H1 (cell line): Measurements from ENCODE around the gene DIPK1B. TPM values are rescaled to one million over a fixed set of nuclear protein-coding genes. Genes with fewer than 3 reads are reported as not detected.

Experiments used
- CTCF ChIA-PET: fragments of 300-600 bp; sonication (Branson Sonifier 250); formaldehyde crosslinking; loops from one replicate; lab custom pipeline; 2021; ENCODE audit not compliant: partially characterized antibody; lab: Charles Lee
- POLR2A ChIA-PET: fragments of 300-600 bp; sonication (Branson Sonifier 250); formaldehyde crosslinking; loops from one replicate; lab custom pipeline; 2021; ENCODE audit warnings: inconsistent platforms; ENCODE audit not compliant: partially characterized antibody; lab: Charles Lee
- DNase-seq, 2 experiments: peaks; one replicate each; pipeline versions ENCODE4 v3.0.0 to v3.0.0-alpha.2; 2010 to 2022; ENCODE audit warnings: low spot score in 2 of 2, low read depth in 1 of 2, mixed read lengths in 1 of 2
- FAIRE-seq: peaks from 2 replicates; lab custom pipeline; 2011; peaks lifted over from hg19 to GRCh38; lab: Jason Lieb, UNC
- H2AFZ ChIP-seq: 2 replicates; pipeline ENCODE4 v1.8.1; 2012; ENCODE audit warnings: low read length, inconsistent platforms
- H2AK5ac ChIP-seq: 2 replicates; pipeline ENCODE4 v1.6.1; 2013; ENCODE audit warnings: low read depth, low read length
- H2BK120ac ChIP-seq: replicated peaks from 2 replicates; pipeline ENCODE3; 2013; ENCODE audit warnings: low read depth, low read length, inconsistent platforms
- H2BK12ac ChIP-seq: 2 replicates; pipeline ENCODE4 v1.6.1; 2013; ENCODE audit warnings: low read depth, low read length
- H2BK15ac ChIP-seq: 2 replicates; pipeline ENCODE4 v1.6.1; 2013; ENCODE audit warnings: low read length
- H2BK20ac ChIP-seq: 2 replicates; pipeline ENCODE4 v1.6.1; 2013; ENCODE audit warnings: low read length
- H2BK5ac ChIP-seq: 2 replicates; pipeline ENCODE4 v1.6.1; 2013; ENCODE audit warnings: low read depth, low read length
- H3K14ac ChIP-seq: 2 replicates; pipeline ENCODE4 v1.6.1; 2013; ENCODE audit warnings: inconsistent platforms; ENCODE audit not compliant: insufficient read length
- H3K18ac ChIP-seq: 2 replicates; pipeline ENCODE4 v1.6.1; 2013; ENCODE audit warnings: low read length; ENCODE audit errors: extremely low read depth
- H3K23ac ChIP-seq: 2 replicates; pipeline ENCODE4 v1.6.1; 2013; ENCODE audit warnings: inconsistent platforms; ENCODE audit not compliant: insufficient read length
- H3K23me2 ChIP-seq: 2 replicates; pipeline ENCODE4 v1.6.1; 2013; ENCODE audit warnings: low read depth, low read length
- H3K27ac ChIP-seq: 2 replicates; pipeline ENCODE4 v1.6.1; 2011; ENCODE audit warnings: low read depth, low read length, inconsistent platforms
- H3K27me3 ChIP-seq, 4 experiments: replicated peaks in 1 of 4; 1 replicate in 1 of 4; 2 replicates in 3 of 4; pipeline versions ENCODE4 v1.6.1 to v1.8.1; 2011 to 2013; ENCODE audit warnings: low read length in 3 of 4, mild to moderate bottlenecking in 3 of 4, inconsistent platforms in 2 of 4, mixed read lengths in 2 of 4, moderate library complexity in 1 of 4; ENCODE audit not compliant: control insufficient read depth in 3 of 4, insufficient read depth in 3 of 4; ENCODE audit errors: extremely low read depth in 1 of 4
- H3K36me3 ChIP-seq, 4 experiments: 2 replicates each; pipeline versions ENCODE4 v1.6.1 to v1.8.1; 2011 to 2013; ENCODE audit warnings: mild to moderate bottlenecking in 4 of 4, low read length in 3 of 4, moderate library complexity in 2 of 4, control low read depth in 1 of 4, inconsistent platforms in 1 of 4; ENCODE audit not compliant: insufficient read depth in 4 of 4, control insufficient read depth in 2 of 4
- H3K4ac ChIP-seq: replicated peaks from 2 replicates; pipeline ENCODE3; 2013; ENCODE audit warnings: low read length, low read depth, mixed read lengths, inconsistent platforms; ENCODE audit not compliant: insufficient read length
- H3K4me1 ChIP-seq, 4 experiments: replicated peaks in 1 of 4; 1 replicate in 1 of 4; 2 replicates in 3 of 4; pipeline versions ENCODE4 v1.6.1 to v1.8.1; 2011 to 2013; ENCODE audit warnings: low read length in 3 of 4, inconsistent platforms in 2 of 4, mixed read lengths in 1 of 4; ENCODE audit not compliant: insufficient read depth in 4 of 4, control insufficient read depth in 3 of 4
- H3K4me2 ChIP-seq, 2 experiments: 2 replicates each; pipeline versions ENCODE4 v1.6.1 to v1.8.1; 2011 to 2013; ENCODE audit warnings: low read depth in 2 of 2, low read length in 2 of 2, control low read depth in 1 of 2, inconsistent platforms in 1 of 2, mild to moderate bottlenecking in 1 of 2; ENCODE audit not compliant: insufficient read depth in 1 of 2
- H3K4me3 ChIP-seq, 4 experiments: fragments of 200-600, 300-600 bp in 1 of 4; sonication (generic), shearing (Covaris generic), sonication (Bioruptor Twin) in 1 of 4; 2 replicates each; pipeline versions ENCODE4 v1.5.1 to v1.8.1; 2011 to 2016; ENCODE audit warnings: low read length in 4 of 4, low read depth in 3 of 4, control low read depth in 2 of 4, inconsistent platforms in 2 of 4, mild to moderate bottlenecking in 2 of 4, mixed read lengths in 1 of 4, moderate library complexity in 1 of 4; ENCODE audit not compliant: insufficient read depth in 2 of 4; ENCODE audit errors: extremely low read depth in 1 of 4
- H3K56ac ChIP-seq: replicated peaks from 2 replicates; pipeline ENCODE3; 2013; ENCODE audit warnings: low read depth, mild to moderate bottlenecking, mixed read lengths, low read length, inconsistent platforms; ENCODE audit not compliant: insufficient read length
- H3K79me1 ChIP-seq: 2 replicates; pipeline ENCODE4 v1.6.1; 2013; ENCODE audit warnings: low read depth, low read length, control low read depth
- H3K79me2 ChIP-seq, 2 experiments: 2 replicates each; pipeline versions ENCODE4 v1.6.1 to v1.8.1; 2012 to 2013; ENCODE audit warnings: low read length in 2 of 2, mild to moderate bottlenecking in 2 of 2, inconsistent platforms in 1 of 2; ENCODE audit not compliant: insufficient read depth in 2 of 2, control insufficient read depth in 1 of 2
- H3K9ac ChIP-seq, 4 experiments: replicated peaks in 1 of 4; 1 replicate in 1 of 4; 2 replicates in 3 of 4; pipeline versions ENCODE4 v1.6.1 to v1.8.1; 2011 to 2013; ENCODE audit warnings: low read depth in 3 of 4, low read length in 3 of 4, control low read depth in 2 of 4, mild to moderate bottlenecking in 2 of 4, moderate library complexity in 2 of 4, inconsistent platforms in 1 of 4; ENCODE audit errors: extremely low read depth in 1 of 4
- H3K9me3 ChIP-seq, 2 experiments: 2 replicates each; pipeline versions ENCODE4 v1.6.1 to v1.8.1; 2012 to 2013; ENCODE audit warnings: mild to moderate bottlenecking in 2 of 2, moderate library complexity in 2 of 2, control low read depth in 1 of 2, inconsistent platforms in 1 of 2, low read depth in 1 of 2, low read length in 1 of 2, mixed read lengths in 1 of 2; ENCODE audit not compliant: insufficient read depth in 2 of 2
- H4K20me1 ChIP-seq, 2 experiments: replicated peaks in 1 of 2; 2 replicates each; pipeline versions ENCODE3 to v1.8.1; 2011 to 2013; ENCODE audit warnings: inconsistent platforms in 2 of 2, low read length in 2 of 2, mild to moderate bottlenecking in 1 of 2; ENCODE audit not compliant: insufficient read depth in 2 of 2, control insufficient read depth in 1 of 2
- H4K5ac ChIP-seq: 2 replicates; pipeline ENCODE4 v1.6.1; 2013; ENCODE audit warnings: low read length, low read depth, mixed read lengths, inconsistent platforms; ENCODE audit not compliant: insufficient read length
- H4K8ac ChIP-seq: 2 replicates; pipeline ENCODE4 v1.8.0; 2013; ENCODE audit warnings: mild to moderate bottlenecking, moderate library complexity, low read length, inconsistent platforms; ENCODE audit not compliant: insufficient read depth; ENCODE audit errors: extremely low read depth
- H4K91ac ChIP-seq: replicated peaks from 2 replicates; pipeline ENCODE3; 2013; ENCODE audit warnings: low read length, mixed read lengths, inconsistent platforms; ENCODE audit not compliant: insufficient read length
- ASH2L ChIP-seq: fragments of 200-600, 300-600 bp; sonication (generic); IDR thresholded peaks from one replicate; pipeline ENCODE4 v1.7.1; 2017; ENCODE audit warnings: low read length
- CHD2 ChIP-seq: IDR thresholded peaks from 2 replicates; pipeline ENCODE4 v1.6.1; 2012; ENCODE audit warnings: low read length, improper control_type of control experiment
- CREB1 ChIP-seq: IDR thresholded peaks from 2 replicates; pipeline ENCODE4 v1.6.1; 2012; ENCODE audit warnings: inconsistent platforms
- EZH2 ChIP-seq: fragments of 200-600 bp; sonication (generic); IDR thresholded peaks from 2 replicates; pipeline ENCODE4 v1.7.1; 2012; ENCODE audit warnings: low read depth, mild to moderate bottlenecking, moderate library complexity, low read length, inconsistent platforms; ENCODE audit not compliant: severe bottlenecking
- GTF2F1 ChIP-seq: IDR thresholded peaks from 2 replicates; pipeline ENCODE4 v1.6.1; 2012; ENCODE audit warnings: low read depth, low read length, improper control_type of control experiment, borderline replicate concordance
- JUND ChIP-seq: IDR thresholded peaks from 2 replicates; pipeline ENCODE4 v1.6.1; 2011; ENCODE audit warnings: mild to moderate bottlenecking, improper control_type of control experiment, low read length
- KDM1A ChIP-seq: fragments of 200-600, 300-600 bp; sonication (generic); IDR thresholded peaks from 2 replicates; pipeline ENCODE4 v1.7.1; 2016; ENCODE audit warnings: mild to moderate bottlenecking, low read length, borderline replicate concordance
- PHF8 ChIP-seq: fragments of 200-600 bp; sonication (generic); conservative IDR thresholded peaks from 2 replicates; pipeline ENCODE4 v1.7.1; 2012; ENCODE audit warnings: low read depth, mild to moderate bottlenecking, inconsistent platforms, low read length, moderate library complexity
- POLR2A ChIP-seq, 2 experiments: IDR thresholded peaks; 1 replicate in 1 of 2; 2 replicates in 1 of 2; pipeline ENCODE4 v1.6.1; 2011; ENCODE audit warnings: low read depth in 2 of 2, low read length in 2 of 2, mild to moderate bottlenecking in 2 of 2; ENCODE audit errors: control extremely low read depth in 1 of 2
- POU5F1 ChIP-seq: IDR thresholded peaks from 2 replicates; pipeline ENCODE4 v1.6.1; 2011; ENCODE audit warnings: low read depth, mild to moderate bottlenecking, low read length, moderate library complexity
- SIN3A ChIP-seq, 2 experiments: IDR thresholded peaks in 1 of 2; conservative IDR thresholded peaks in 1 of 2; 2 replicates each; pipeline ENCODE4 v1.6.1; 2011 to 2012; ENCODE audit warnings: low read length in 2 of 2, improper control_type of control experiment in 1 of 2, low read depth in 1 of 2, mild to moderate bottlenecking in 1 of 2
- SRF ChIP-seq: IDR thresholded peaks from 2 replicates; pipeline ENCODE4 v1.6.1; 2011; ENCODE audit warnings: mild to moderate bottlenecking, low read depth, low read length, moderate library complexity
- TAF7 ChIP-seq: optimal IDR thresholded peaks from 2 replicates; pipeline ENCODE3; 2011; ENCODE audit warnings: low read depth, mild to moderate bottlenecking, inconsistent platforms, low read length, moderate library complexity, borderline replicate concordance
- WGBS, 2 experiments: shearing (Covaris generic) in 1 of 2; methylation state at CpG; one replicate each; pipeline versions ENCODE4 v1.1.6 to v1.1.7; 2013 to 2015; ENCODE audit warnings: low lambda C conversion rate in 2 of 2, mixed read lengths in 2 of 2, inconsistent platforms in 1 of 2, low coverage in 1 of 2, missing lambda C conversion rate in 1 of 2; ENCODE audit not compliant: insufficient replicate concordance in 2 of 2, insufficient coverage in 1 of 2, insufficient read length in 1 of 2; ENCODE audit errors: extremely low coverage in 1 of 2, missing lambda C conversion rate in 1 of 2; 5-methylcytosine and 5-hydroxymethylcytosine counted together
- polyA plus RNA-seq, 7 experiments: library from polyadenylated mRNA; depleted of rRNA in 3 of 7; stranded (reverse) in 5 of 7; unstranded in 2 of 7; fragments of >200 nt in 5 of 7; fragments of 200-250 nt in 2 of 7; gene quantifications; 1 replicate in 5 of 7; 2 replicates in 1 of 7; 4 replicates in 1 of 7; pipeline versions ENCODE4 v1.2.1 to v1.2.3, GENCODE V29; 2011 to 2013; ENCODE audit warnings: missing spikeins in 2 of 7, mixed read lengths in 2 of 7
- total RNA-seq: library from RNA; stranded (reverse); fragmentation: NEBNext Ultra II Directional; extraction: Animal tissue kit (Norgen Biotek cat#: 25700); gene quantifications from 2 replicates; pipeline ENCODE4 v1.2.1, GENCODE V29; 2021

Gene DIPK1B
- total and polyA plus RNA-seq, 2 of the 8 experiments (the other 6 are each of a cell fraction or from before 2014, with no cell fraction given) = 32.3 to 64.8 TPM

- Histone ChIP-seq H3K23me2 (no peaks in the 10 kb centered on the region; the same call in 1 of the 2 replicates), H3K9ac (no peak overlapping the region; a peak in 1 of 7 replicates), H3K9me3 (no peaks in the 10 kb centered on the region), H4K91ac (no peak overlapping the region), H2AK5ac (no peak overlapping the region), H2BK20ac (no peak overlapping the region), H3K27ac (no peak overlapping the region), H3K4me2 (no peak overlapping the region), H3K79me2 (peaks cover 0 to 2% of the 10 kb centered on the region in 2 experiments; a peak in 1 of 4 replicates), H3K23ac (no peak overlapping the region), H2BK15ac (no peak overlapping the region), H3K36me3 (peaks cover 10 to 33% (median 21%) of the 10 kb centered on the region in 4 experiments; a peak in 6 of 8 replicates), H4K8ac (peak overlapping the region; percentile 25; the same call in 1 of the 2 replicates), H4K5ac (no peak overlapping the region), H3K4me1 (peaks cover 0 to 7% (median 1%) of the 10 kb centered on the region in 4 experiments; a peak in 3 of 7 replicates), H3K18ac (no peak overlapping the region), H2AFZ (no peak overlapping the region), H4K20me1 (peaks cover 11 to 34% of the 10 kb centered on the region in 2 experiments), H3K27me3 (no peaks in the 10 kb centered on the region), H3K79me1 (peaks cover 6% of the 10 kb centered on the region), H3K14ac (no peak overlapping the region), H2BK12ac (no peak overlapping the region), H3K56ac (no peak overlapping the region), H2BK5ac (0 out of 2 replicates have a peak overlapping the region, but pooled peaks have one; percentile 16), H3K4me3 (no peak overlapping the region), H2BK120ac (no peak overlapping the region), H3K4ac (no peak overlapping the region)
- ChIA-PET POLR2A (interaction anchor here (1.1 to 11.2 kb wide), 4 partner anchors 7 to 23 kb away, joined by 3 to 223 read pairs (median 32); partner anchors contain the start of genes DIPK1B and LCN10), CTCF (interaction anchor here (0.6 to 9.2 kb wide), 7 partner anchors 8 to 371 kb away, joined by 3 to 62 read pairs (median 4); partner anchors contain the start of gene LCN8)
- 78% methylated on average over 17 of the region's 20 CpGs; no CpG with 5 or more reads in 1 of the 2 experiments for WGBS, 2 experiments
- FAIRE-seq (no peak), DNase-seq (no peak)
- no peak for TF ChIP-seq SRF
- no peak for TF ChIP-seq TAF7
- no peak for TF ChIP-seq CHD2
- no peak for TF ChIP-seq POU5F1
- TF ChIP-seq KDM1A = no peak
- no peak for TF ChIP-seq EZH2
- no peak for TF ChIP-seq ASH2L
- no peak for TF ChIP-seq GTF2F1
- 0 out of 4 replicates have a peak, but pooled peaks of 1 of the 2 experiments have one; percentile 35 for TF ChIP-seq SIN3A (conservative IDR thresholded peaks at IDR 0.05 in 1 of 2, IDR thresholded peaks at IDR 0.05 in 1 of 2; ENCODE audit: low read depth in 1 of 2, low read length in 2 of 2)
- TF ChIP-seq CREB1 = no peak
- peak in 1 of 2 experiments; percentile 19; a peak in 1 of 3 replicates for TF ChIP-seq POLR2A (IDR thresholded peaks at IDR 0.05; ENCODE audit: control extremely low read depth in 1 of 2, low read depth in 2 of 2, low read length in 2 of 2)
- TF ChIP-seq JUND = no peak
- TF ChIP-seq PHF8 = no peak
Observed at GRCh38 chr9:136720251-136720897, 8.0 kb downstream of the DIPK1B start.
